GM19395 (cell line): ENCODE measurements around the gene RAB26.

ENCODE experiments used
- ATAC-seq: cut with Tn5 transposase; IDR thresholded peaks from one replicate; pipeline ENCODE4 v1.9.1; 2021; ENCODE audit warnings: mild to moderate bottlenecking, moderate library complexity; ENCODE audit not compliant: unreplicated experiment

Gene RAB26

DNA sequence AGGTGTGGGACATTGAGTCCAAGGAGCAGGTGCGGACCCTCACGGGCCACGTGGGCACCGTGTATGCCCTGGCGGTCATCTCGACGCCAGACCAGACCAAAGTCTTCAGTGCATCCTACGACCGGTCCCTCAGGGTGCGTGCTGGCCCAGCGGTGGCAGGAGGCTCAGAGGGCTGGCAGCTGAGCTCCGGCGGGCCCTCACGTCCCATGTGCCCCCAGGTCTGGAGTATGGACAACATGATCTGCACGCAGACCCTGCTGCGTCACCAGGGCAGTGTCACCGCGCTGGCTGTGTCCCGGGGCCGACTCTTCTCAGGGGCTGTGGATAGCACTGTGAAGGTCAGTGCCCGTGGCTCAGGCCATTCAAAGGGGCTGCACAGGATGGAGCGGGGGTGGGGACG, 27.6 kb downstream of the RAB26 start:
- no peak for ATAC-seq

DNA sequence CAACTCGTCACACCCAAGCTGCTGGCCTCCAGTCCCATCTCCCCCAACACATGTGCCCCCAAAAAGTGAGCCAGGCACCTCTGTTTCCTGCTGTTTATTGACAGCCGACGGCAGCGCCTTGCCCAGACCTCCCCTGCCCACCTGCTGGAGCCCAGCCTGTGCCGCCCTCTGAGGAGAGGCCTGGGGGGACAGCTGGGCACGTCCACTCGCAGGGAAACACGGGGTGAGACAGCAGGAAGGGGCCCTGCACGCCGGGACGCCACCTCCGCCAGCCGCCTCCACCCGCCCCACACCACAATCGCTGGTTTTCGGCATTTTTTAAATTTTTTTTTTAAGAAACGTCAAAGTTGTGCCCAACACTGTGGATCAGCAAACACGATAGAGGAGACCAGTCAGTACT, 28.7 kb downstream of the RAB26 start:
- no peak for ATAC-seq

DNA sequence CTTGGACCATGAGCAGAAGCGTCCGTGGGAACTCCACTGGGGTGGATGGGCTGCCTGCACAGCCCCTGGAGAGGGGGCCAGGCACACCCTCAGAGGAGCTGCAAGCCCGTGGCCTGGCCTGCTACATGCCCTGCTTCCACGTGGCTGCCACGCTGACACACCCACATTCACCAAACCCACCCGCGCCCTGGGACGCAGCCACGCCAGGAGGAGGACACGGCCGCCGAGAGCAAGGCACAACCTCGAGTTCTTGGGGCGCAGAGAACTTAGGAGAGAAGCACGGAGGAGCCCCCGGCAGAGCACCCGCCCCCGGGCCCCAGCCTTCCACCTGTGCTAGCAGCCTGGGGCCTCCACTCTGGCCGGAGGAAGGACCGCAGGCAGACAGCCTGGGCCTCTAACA, 29.1 kb downstream of the RAB26 start:
- no peak for ATAC-seq

DNA sequence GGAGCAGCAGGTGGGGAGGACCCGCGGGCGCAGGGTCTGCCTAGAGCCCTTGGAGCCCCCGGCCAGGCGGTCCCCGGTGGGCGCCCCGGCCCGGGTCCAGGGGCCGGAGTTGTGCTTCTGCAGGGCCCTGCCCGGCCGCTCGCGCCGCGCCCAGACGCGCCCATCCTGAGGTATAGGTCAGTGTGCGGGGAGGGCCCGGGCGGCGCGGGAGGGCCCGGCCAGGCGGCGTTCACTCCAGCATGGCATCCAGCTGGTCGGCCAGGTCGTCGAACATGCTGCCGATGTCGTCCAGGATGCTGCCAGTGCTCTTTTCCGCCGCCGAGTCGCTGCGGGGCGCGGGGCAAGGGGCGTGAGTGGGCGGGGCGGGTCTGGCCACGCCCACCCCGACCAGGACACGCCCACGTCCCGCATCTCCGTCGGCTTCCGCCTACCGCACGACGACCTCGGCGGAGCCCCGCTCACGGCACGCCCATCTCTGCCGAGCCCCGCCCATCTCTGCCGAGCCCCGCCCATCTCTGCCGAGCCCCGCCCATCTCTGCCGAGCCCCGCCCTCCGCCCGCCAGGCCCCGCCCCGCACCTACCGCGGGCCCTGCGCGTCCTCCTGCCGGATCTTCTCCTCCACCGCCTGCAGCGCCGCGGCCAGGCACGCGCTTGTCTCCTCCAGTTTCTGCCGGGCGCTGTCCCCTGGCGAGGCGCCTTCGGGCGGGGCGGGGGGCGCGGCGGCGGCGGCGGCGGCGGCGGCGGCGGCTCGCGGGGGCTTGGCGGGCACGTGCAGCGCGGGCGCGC, 30.1 kb downstream of the RAB26 start:
- ATAC-seq: no peak

DNA sequence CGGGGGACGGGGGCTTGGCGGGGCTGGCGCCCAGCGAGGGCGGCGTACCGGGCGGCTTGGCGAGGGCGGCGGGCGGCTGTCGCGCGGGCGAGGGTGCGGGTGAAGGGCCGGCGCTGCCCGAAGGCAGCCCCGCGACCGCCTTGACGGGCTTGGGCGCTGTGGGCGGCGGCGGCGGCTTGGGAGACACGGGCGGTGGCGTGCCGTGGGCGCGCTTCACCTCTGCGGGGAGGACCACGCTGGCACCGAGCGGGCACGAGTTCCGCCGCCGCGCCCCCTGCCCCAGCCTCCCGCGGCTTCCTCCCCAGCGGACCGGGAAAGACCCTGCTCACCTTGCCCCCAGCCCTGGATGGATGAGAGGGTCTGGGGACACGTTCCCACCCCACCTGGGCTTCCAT, 30.7 kb downstream of the RAB26 start:
- no peak for ATAC-seq

DNA sequence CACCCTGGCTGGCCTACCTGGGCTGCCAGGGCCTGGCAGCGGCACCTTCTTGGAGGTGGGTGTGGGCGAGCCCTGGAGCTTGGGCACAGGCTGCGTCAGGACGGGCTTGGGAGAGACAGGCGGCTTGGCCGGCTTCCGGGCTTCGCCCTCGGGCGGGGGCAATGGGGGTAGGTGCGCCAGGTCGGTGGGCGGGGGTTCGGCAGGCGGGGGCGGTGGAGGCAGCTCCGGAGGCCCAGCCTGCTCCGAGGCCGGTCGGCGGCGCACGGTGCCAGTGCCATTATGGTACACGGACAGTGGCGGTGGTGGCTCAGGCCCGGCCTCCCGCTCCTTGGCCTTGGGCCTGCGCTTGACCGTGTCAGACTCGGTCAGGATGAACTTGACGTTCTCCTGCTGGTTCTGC, 31.2 kb downstream of the RAB26 start:
- no peak for ATAC-seq

DNA sequence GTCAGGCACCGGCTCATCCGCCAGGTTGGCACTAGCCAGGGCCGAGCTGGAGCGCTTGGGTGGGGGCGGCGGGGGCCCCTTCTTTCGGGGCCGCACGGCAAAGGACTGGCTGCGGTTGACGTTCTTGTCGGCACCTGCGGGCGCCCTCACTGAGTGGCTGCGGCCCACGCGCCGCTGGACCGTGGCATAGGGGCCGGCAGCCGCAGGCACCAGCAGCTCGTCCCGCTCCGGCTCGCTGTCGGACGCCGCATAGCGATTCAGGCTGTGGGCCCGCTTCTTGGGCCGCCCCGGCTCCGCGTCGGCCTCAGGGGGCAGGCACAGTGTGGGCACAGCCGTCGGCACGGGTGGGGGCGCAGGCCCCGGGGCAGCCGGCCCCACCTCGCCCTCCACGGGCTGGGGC, 32.0 kb downstream of the RAB26 start:
- ATAC-seq: no peak

DNA sequence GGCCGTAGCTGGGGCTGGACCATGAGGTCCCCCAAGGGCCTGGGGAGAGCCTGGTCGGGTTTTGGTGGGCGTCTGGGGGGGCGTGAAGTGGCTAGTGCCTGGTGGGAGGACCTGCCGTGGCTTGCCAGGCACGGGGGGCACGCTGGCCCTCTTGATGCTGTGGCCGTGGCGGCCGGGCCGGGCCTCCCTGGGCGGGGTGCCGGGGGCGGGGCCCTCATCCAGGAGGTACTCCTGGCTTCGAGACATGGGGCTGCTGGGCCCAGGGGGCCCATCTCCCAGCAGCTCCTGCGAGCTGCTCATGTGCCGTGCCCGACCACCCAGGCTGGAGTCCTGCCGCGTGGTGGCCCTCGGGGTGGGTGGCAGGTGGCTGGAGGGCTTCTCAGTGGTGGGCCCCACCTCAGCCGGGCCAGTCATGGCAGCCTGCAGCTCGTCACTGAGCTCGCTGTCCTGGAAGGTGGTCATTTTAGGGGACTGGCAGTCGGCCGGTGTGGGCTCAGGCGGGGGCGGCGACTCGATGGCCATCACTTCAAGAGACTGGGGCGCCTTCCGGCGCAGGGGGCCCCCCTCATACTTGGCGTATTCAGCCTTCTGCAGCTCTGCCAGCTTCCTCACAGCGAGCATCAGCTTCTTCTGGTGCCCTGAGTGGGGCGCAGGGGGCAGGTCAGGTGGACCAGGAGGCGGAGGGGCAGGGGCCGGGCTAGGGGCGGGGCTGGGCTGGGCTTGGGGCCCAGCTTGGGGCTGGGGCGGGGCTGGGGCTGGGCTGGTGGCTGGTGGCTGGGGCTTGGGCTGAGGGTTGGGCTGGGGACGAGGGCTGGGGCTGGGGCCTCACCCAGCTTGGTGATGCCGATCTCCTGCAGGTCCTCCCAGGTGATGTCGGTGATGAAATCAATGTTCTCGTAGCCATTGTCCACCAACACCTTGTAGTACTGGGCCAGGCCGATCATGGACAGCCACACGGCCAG, 32.8 kb downstream of the RAB26 start:
- ATAC-seq: no peak

DNA sequence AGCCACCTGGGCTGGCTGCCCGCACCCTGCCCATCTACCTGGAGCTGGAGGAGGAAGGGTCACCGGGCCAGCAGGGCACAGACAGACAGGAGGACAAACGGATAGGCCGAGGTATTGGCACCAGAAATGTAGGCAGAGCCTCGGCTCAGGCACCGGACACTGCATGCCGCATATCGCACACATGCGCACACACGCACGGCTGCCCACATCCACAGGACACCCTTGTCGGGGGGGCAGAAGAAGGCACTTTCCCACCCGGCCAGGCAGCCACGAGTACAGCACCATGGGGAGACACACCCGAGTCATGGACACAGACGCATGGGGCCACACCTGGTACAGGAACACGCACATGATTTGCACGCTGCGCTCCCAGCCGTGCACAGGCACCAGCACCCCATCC, 33.5 kb downstream of the RAB26 start:
- ATAC-seq: no peak

DNA sequence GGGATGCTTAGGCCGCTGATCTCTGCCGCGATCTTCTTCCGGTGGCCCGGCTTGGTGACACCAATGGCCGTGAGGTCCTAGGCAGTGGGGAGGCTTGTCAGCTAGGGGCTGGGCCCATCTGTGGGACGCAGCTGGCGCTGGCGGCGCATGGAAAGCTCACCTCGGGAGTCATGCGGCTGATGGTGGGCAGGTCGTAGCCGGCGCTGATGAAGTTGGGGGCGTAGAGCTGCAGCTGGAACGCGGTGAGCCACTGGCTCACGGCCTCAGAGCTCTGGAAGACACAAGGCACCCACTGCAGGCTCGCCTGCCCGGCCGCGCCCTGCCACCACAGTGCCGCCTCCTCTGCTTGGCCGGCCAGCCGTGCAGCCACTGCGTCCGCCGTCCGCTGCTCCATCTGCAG, 35.2 kb downstream of the RAB26 start:
- no peak for ATAC-seq

DNA sequence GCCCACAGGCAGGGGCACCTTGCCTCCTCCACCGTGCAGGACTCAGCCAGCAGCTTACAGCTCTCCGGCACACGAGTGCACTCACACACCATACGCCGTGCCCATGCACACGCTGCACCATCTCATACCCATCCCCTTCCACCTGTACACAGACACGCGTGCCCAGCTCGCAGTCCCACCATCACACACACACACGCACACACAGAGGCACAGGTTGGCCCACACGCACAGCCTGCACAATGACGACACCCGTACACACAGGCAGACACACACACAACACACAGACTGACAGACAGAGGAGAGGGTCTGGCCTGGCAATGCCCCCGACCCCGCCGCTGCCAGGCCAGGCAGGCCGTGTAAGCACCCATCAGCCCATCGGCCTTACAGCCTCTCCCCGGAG, 35.9 kb downstream of the RAB26 start:
- ATAC-seq: no peak

DNA sequence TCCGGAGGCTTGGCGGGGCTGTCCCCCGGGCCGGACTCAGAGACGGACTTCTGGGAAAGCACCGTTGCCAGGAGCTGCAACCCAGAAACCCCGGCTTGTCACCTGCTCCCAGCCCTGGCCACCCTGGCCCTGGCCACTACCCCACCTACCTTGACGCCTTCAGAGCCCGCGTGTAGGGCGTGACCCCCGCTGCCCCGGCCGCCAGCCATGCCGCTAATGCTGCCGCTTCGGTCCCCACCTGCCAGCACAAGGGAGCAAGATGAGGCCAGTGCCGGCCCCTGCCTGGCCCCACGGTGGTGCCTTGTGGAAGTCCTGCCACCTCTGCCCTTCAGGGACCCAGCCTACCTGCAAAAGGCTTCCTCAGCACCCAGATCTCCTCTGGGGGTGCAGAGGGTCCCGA, 36.5 kb downstream of the RAB26 start:
- ATAC-seq: no peak

DNA sequence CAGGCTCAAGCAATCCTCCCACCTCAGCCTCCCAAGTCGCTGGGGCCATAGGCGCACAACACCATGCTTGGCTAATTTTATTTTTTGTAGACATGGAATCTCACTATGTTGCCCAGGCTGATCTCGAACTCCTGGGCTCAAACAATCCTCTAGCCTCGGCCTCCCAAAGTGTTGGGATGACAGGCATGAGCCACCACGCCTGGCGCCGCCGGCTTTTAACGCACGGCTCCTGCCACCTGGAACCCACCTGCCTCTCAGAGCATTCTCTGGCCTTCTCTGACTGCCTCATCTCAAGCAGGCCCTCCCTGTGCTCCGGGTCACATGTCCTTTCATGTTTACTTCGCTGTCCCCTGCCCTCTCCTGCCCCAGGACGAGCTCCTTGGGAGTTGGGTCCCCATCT, 37.6 kb downstream of the RAB26 start:
- ATAC-seq: no peak

DNA sequence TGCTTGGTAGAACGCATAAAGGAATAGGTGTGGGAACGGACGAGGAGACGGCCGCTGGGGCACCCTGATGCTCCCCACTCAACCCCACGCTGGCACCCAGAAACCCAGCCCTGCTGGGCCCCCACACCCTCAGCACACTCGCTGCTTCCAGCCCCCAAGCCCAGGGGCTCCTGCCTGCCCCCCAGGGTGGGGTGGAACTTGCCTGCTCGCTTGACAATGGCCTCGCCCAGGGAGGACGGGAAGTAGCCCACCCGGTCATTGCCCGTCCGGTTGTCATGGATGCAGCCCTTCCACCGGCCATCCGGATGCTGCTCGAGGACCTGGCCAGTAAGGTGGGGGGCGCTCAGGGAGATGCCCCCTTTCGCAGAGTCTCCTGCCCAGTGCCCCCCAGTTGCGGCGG, 38.1 kb downstream of the RAB26 start:
- no peak for ATAC-seq

DNA sequence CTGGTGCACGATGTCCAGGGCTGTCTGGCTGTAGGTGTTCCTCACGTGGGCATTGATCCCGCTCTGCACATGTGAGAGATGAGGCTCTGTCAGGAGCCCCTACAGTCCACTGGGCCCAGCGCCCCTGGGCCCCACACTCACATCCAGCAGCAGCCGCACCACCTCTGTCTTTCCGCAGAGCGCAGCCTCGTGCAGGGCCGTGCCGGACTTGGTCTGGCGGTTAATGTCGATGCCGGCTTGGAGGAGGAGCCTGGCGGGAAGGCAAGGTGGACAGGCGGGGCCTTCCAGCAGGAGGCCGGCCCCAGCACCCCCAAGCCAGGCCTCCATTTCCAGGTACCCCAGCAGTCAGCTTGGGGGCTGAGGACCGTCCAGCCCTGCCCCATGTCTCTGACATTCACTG, 38.8 kb downstream of the RAB26 start:
- ATAC-seq: no peak

DNA sequence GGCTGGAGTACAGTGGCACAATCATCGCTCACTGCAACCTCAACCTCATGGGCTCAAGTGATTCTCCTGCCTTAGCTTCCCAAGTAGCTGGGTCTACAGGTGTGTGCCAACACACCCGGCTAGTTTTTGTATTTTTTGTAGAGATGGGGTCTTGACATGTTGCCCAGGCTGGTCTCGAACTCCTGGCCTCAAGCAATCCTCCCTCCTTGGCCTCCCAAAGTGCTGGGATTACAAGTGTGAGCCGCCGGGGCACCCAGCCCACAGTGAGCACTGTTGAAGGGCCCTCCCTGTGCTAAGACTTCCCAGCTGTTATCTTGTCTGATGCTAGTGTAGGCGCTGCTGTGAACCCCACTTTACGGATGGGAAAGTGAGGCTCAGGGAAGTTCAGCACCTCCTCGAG, 40.0 kb downstream of the RAB26 start:
- ATAC-seq: no peak

DNA sequence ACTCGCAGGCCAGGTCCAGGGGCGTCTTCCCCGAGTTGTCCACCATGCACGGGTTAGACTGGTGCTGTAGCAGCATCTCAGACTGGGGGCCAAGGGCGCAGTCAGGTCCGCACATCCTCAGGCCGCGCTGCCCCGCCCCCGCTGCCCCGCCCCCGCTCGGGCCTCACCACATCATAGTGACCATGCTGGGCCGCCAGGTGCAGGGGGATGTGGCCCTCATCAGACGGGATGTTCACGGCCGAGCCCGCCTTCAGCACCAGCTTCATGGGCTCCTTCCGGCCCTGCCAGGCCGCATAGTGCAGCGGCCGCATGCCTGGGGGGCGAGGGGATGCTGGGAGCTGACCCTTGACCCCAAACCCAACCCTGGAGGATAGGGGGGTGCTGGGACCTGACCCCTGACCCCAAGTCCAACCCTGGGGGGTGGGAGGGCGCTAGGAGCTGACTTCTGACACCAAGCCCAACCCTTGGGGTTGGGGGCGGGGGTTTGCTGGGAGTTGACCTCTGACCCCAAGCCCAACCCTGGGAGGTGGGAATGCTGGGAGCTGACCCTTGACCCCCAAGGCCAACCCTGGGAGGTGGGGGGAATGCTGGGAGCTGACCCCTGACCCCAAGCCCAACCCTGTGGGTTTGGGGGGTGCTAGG, 40.9 kb downstream of the RAB26 start:
- ATAC-seq: no peak

DNA sequence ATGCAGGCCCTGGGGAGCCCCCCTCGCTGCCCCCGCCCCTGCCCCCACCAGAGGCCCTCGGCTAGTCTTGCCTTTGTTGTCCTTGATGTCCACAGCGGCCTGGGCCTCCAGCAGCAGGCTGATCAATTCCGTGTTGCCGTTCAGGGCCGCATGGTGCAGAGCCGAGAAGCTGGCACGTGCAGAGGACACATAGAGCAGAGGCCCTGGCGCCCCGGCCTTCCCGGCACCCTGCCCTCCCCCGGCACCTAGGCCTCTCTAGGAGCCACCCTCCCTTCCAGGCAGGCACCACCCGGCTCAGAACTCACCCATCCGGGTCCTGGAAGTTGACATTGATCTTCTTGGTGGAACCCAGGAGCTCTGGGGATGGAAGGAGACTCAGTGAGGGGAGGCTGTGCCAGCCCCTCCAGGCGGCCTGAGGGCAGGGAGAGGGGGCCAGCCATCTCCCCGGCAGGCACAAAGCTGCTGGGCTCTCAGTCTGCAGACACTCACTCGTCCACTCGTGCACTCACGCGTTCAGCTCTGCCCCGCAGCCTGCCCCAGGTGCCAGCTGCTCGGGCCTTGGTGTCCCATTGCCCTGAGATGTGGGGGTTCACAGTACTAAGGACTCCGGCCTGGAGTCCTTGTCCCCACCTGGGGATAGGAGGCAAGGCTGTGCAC, 41.7 kb downstream of the RAB26 start:
- no peak for ATAC-seq

DNA sequence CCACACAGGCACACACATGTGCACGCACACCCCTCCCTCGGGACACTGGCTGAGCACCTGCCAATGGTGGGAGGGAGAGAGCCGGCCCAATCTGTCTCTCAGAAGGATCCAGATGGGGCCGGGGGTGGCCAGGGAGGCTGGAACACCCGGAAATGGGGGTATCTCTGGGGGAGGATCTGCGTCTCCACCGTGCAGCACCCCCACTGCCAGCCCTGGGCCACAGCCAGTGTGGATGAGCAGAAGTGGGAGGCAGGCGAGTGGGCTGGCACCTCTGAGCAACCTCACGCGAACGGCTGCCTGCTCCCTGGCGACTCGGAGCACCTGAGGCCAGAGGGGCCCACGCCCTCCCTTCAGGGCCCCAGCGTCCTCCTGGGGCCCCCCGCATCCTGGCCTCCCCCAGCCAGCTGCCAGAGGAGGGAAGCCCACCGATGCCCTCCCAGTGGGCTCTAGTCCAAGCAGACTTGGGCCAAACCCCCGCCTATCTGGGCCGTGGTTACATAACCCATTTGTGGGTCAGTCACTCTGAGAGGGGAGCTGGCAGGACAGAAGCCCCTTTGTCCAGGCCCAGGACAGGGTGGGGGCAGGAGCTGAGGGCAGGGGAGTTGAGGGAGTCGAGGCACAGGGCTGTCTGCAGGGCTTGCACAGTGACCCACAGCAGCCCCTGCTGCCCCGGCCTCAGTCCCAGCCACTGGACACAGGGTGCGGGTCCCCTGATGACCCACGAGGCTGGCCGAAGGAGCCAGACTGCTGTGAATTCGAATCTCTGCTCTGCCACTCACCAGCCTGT, 42.4 kb downstream of the RAB26 start:
- ATAC-seq: no peak

DNA sequence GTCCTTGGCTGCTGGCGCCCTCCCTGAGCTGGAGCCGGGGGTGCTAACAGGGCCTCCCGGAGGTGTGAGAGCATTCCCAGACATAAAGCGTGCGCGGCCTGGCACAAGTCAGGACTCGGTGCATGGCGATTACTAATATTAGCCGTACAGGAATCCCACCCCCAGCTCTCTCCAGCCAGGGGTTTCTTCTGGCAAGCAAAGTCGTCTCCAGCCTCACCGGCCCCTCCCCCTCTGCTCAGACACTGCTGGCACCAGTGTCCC, 43.0 kb downstream of the RAB26 start:
- ATAC-seq: no peak
